ENCODE data around the gene SULT1A3.
"Not testable (repeated sequence)": the region's sequence is repeated elsewhere in the genome, so short reads cannot be mapped to it uniquely, and the experiment has no call there.

Gene SULT1A3

DNA sequence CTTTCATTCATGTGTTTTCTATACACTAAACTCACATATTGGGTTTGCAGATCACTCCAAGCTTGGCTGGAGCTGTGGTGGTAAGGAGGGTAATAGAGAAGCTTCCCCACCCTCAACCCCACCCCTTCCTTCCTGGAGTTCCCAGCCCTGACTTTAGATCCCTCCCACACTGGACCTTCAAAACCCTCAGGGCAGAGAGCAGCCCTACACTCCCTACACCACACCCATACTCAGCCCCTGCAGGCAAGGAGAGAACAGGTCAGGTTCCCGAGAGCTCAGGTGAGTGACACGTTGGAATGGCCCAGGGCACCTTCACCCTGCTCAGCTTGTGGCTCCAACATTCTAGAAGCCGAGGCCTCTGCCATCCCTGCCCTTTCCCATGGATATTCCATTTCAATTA lies at the start of gene SULT1A3:
SULT1A3 (plus strand) TSS at position 207 of the 400 bp plus-strand sequence. CDS start 1,474 bp downstream, outside the sequence.
- not testable (repeated sequence) for DNase-seq (ENCODE audit: low read depth in 2 of 2)

DNA sequence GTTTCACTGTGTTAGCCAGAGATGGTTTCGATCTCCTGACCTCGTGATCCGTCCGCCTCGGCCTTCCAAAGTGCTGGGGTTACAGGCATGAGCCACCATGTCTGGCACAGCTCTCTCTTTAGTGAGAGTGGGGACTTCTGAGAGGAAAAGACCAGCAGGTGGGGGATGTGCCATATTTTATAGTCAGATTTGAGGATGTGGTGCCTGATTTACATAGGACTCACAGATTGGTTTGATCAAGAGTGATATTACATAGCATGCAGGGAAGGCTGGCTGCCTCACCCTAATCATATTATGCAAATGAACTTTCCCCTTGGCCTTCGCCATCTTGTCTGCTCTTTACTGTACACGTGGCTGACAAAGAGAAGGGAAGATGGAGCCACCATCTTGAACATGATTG lies 48.0 kb upstream of the SULT1A3 start:
- no peak for DNase-seq (ENCODE audit: low read depth in 2 of 2)

DNA sequence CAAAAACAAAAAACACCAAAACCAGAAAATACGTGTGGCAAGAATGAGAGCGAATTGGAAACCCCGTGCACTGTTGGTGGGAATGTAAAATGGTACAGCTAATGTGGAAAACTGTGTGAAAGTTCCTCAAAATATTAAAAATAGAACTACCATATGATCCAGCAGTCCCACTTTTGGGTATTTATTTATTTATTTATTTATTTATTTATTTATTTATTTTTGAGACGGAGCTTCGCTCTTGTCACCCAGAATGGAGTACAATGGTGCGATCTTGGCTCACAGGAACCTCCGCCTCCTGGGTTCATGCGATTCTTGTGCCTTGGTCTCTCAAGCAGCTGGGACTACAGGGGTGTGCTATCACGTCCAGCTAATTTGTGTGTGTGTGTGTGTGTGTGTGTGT lies 46.5 kb upstream of the SULT1A3 start:
- no peak for DNase-seq (ENCODE audit: low read depth in 2 of 2)

DNA sequence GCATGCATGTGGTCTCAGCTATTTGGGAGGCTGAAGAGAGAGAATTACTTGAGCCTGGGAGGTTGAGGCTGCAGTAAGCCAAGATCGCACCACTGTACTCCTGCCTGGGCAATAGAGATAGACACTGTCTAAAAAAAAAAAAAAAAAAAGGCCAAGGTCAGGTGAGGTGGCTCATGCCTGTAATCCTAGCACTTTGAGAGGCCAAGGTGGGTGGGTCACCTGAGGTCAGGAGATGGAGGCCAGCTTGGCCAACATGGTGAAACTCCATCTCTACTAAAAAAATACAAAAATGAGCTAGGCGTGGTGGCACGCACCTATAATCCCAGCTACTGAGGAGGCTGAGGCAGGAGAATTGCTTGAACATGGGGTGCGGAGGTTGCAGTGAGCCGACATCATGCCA lies 43.9 kb upstream of the SULT1A3 start:
- DNase-seq (ENCODE audit: low read depth in 2 of 2) = no peak

DNA sequence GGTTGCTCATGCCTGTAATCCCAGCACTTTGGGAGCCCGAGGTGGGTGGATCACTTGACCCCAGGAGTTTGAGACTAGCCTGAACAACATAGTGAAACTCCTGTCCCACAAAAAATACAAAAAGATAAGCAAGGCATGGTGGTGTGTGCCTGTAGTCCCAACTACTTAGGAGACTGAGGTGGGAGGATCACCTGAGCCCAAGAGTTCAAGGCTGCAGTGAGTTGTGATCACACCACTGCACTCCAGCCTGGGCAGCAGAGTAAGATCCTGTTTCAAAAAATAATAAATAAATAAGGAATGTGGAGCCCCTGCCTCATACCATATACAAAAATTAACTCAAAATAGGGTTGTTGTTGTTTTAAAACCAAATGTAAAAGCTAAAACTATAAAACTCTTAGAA lies 41.8 kb upstream of the SULT1A3 start:
- no peak for DNase-seq (ENCODE audit: low read depth in 2 of 2)

DNA sequence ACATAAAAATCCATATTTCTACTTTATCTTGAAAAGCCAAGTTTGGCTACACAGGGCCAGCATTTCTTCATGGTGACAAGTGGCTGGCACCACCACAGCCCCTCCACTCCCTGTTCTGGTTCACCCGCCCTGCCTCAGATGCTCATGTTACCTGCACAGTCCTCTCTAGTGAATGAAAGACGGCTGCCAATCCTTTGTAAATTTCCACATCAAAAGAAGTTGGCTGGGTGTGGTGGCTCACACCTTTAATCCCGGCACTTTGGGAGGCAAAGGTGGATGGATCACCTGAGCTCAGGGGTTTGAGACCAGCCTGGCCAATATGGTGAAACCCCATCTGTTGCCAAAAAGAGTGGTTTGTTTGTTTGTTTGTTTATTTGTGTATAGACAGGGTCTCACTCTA lies 35.5 kb upstream of the SULT1A3 start:
- DNase-seq (ENCODE audit: low read depth in 2 of 2) = no peak

DNA sequence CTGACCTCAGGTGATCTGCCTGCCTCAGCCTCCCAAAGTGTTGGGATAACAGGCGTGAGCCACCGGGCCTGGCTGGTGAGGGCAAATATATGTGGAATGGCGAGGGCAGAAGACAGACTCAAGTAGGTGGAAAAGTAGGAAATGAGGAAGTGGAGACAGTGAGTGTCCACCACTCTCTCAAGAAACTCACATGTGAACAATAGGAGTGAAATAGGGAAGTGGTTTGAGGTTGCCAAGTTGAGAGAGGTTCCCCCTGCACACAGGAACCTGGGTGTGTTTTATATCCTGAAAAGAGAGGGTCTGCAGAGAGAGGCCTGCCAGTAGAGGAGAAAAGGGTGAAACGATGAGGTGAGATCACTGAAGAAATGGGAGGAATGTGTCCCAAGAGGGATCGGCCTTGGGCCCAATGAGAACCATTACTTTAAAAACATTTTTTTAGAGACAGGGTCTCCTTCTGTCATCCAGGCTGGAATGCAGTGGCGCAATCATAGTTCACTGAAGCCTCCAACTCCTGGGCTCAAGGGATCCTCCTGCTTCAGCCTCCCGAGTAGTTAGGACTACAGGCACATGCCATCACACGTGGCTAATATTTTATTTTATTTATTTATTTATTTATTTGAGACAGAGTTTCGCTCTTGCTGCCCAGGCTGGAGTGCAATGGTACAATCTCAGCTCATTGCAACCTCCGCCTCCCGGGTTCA lies 32.7 kb upstream of the SULT1A3 start:
- no peak for DNase-seq (ENCODE audit: low read depth in 2 of 2)

DNA sequence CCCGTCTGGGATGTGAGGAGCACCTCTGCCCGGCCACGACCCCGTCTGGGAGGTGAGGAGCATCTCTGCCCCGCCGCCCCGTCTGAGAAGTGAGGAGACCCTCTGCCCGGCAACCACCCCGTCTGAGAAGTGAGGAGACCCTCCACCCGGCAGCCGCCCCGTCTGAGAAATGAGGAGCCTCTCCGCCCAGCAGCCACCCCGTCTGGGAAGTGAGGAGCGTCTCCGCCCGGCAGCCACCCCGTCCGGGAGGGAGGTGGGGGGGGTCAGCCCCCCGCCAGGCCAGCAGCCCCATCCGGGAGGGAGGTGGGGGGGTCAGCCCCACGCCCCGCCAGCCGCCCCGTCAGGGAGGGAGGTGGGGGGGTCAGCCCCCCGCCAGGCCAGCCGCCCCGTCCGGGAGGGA lies 30.3 kb upstream of the SULT1A3 start:
- DNase-seq (ENCODE audit: low read depth in 2 of 2) = not testable (repeated sequence)

DNA sequence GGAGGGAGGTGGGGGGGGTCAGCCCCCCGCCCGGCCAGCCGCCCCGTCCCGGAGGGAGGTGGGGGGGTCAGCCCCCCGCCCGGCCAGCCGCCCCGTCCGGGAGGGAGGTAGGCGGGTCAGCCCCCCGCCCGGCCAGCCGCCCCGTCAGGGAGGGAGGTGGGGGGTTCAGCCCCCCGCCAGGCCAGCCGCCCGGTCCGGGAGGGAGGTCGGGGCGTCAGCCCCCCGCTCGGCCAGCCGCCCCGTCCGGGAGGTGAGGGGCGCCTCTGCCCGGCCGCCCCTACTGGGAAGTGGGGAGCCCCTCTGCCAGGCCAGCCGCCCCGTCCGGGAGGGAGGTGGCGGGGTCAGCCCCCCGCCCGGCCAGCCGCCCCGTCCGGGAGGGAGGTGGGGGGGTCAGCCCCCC lies 29.6 kb upstream of the SULT1A3 start:
- DNase-seq (ENCODE audit: low read depth in 2 of 2) = not testable (repeated sequence)

DNA sequence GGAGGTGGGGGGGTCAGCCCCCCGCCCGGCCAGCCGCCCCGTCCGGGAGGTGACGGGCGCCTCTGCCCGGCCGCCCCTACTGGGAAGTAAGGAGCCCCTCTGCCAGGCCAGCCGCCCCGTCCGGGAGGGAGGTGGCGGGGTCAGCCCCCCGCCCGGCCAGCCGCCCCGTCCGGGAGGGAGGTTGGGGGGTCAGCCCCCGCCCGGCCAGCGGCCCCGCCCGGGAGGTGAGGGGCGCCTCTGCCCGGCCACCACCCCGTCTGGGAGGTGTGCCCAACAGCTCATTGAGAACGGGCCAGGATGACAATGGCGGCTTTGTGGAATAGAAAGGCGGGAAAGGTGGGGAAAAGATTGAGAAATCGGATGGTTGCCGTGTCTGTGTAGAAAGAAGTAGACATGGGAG lies 28.9 kb upstream of the SULT1A3 start:
- DNase-seq (ENCODE audit: low read depth in 2 of 2) = not testable (repeated sequence)

DNA sequence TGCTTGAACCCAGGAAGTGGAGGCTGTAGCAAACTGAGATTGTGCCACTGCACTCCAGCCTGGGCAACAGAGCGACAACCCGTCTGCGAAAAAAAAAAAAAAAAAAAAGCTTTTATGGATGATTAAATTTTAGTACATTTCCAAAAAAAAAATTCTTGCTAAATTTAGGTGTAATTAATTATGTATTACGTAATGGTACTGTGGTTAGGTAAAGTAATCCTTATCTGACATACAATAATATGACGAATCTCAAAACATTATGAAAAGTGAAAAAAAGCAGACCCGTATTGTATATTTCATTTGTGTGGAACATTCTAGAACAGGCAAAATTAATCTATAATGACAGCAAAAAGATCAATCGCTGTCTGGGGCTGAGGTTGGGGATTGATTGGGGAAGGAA lies 26.0 kb upstream of the SULT1A3 start:
- no peak for DNase-seq (ENCODE audit: low read depth in 2 of 2)

DNA sequence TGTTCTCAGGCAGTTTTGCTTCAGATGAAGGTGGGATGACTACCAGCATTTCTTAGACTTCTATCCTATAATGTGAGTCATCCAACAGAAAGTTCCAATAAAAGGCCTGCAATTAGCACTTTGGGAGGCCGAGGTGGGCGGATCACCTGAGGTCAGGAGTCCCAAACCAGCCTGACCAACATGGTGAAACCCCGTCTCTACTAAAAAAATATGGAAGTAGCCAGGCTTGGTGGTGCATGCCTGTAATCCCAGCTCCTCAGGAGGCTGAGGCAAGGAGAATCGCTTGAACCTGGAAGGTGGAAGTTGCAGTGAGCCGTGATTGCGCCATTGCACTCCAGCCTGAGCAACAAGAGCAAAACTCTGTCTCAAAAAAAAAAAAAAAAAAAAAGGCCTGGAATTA lies 22.2 kb upstream of the SULT1A3 start:
- DNase-seq (ENCODE audit: low read depth in 2 of 2) = not testable (repeated sequence)

DNA sequence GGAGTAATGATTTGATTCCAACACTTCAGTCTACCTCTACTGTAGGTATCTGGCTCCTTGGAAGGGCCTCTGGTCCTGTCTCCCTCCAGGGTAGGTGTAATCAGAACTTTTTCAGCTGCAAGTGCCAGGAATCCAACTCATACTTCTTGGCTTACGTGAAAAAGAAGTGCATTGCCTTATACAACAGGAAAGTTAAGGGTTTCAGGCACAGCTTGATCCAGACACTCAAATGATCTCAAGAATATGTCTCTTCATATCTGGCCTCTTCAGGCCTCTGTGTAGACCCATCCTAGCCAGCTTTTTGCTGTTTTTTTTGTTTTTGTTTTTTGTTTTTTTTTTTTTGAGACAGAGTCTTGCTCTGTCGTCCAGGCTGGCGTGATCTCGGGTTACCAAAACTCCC lies 19.9 kb upstream of the SULT1A3 start:
- DNase-seq (ENCODE audit: low read depth in 2 of 2) = no peak

DNA sequence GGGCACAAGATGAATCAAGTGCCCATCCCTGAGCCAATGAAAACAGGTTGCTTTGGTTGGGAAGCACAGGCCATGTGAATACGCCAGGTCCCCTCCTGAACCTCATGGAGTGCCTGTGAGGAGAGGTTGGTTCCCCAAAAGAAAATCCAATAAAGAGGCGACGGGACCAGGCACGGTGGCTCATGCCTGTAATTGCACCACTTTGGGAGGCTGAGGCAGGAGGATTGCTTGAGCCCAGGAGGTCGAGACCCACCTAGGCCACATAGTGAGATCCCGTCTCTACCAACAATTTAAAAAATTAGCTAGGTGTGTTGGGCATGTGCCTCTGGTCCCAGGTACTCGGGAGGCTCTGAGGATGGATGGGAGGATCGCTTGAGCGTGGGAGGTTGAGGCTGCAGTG lies 19.1 kb upstream of the SULT1A3 start:
- no peak for DNase-seq (ENCODE audit: low read depth in 2 of 2)

DNA sequence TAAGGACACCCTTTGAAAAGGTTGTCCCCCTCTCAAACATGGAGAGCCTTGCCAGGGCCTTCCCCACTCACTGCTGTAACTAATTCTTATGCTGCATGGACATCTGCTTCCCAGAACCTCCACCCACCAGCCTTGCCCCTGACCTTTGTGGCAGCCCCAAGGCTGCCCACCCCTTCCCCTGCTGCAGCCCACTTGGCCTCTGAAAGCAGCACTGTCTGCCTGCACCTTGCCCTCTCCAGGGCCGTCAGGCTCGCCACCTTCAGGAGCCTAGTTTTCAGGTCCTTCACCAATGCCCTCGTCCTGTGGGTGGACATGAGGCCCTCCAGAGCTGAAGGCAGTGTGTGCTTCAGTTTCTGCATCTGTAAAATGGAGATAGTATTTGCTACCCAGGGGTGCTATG lies 18.3 kb upstream of the SULT1A3 start:
- no peak for DNase-seq (ENCODE audit: low read depth in 2 of 2)

DNA sequence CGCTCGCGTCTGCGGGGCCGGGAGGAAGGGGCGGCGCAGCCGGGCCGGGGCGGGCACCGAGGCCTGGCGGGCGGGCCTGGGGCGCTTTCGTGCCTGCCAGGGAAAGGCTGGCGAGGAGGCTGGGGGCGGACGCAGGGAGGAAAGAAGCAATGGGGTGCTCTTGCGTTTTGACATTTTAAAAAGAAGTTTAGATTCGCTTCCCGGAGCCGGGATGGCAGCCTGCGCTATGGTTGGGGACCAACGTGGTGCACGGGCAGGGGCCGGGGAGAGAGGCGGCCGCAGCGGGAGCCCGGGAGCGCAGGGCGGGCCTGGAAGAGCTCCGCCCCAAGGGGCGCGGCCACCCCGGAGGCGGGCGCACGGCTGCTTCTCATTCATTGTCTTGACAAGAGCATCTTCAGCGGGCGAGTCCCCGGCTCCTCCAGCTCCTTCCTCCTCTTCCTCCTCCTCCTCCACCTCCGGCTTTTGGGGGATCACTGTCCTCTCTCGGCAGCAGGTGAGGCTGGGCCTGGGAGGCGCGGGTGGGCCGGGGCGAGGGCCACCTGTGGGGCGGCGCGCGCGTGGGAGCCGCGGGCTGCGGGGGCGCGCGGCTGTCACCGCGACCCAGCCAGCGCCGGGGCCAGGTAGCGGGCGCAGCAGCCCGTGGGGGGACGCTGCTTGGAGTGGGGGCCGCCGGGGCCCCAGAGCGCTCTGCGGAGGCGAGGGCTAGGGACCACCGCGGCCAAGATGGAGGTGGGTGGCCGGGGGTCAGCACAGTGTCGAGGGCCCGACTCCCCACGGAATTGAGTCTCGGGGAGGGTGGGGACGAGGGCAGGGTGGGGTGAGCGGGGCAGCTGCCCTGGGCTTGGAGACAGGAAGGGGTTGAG lies 15.6 kb upstream of the SULT1A3 start, which contains the start of gene CORO1A:
CORO1A (plus strand) TSS at position 370 of the 863 bp plus-strand sequence. CDS start 1,608 bp downstream, outside the sequence.
- DNase-seq (ENCODE audit: low read depth in 2 of 2) = peak; percentile 83 to 85

DNA sequence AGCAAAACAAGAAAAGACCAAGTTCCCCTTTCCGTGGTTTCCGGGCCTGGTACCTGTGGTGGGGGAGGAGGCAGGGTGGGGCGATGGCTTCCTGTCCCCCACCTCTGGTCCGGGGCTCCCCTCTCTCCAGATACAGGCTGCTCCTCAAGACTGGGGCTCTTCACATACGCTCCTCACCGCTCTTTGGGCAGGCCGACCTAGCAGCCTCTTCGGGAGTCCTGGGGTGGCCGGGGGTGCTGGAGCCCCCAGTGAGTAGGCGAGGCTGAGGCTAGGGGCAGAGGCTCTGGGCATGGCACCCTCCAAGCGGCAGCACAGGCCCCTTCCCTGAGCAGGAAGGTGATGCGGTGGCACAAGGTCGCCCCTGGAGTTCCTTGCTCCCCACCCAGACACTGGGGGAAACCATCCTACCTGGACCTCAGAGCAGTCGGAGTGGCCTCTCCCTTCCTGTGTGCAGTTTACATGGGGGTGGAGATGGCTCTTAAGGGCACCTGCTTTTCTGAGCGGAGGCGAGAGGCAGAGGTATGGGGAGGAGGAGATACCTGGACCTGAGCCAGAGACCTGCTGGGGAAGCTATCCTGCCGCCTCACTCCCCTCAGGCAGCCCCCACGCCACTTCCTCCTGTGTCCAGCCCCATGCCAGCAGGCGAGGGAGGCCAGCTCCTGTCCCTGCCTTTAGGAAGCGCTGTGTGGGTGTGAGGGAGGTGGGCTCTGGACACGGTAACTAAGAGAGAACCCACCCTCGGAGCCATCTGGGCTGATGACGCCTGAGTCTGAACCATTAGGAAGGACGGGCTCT lies 14.8 kb upstream of the SULT1A3 start:
- DNase-seq (ENCODE audit: low read depth in 2 of 2) = peak; percentile 46 to 57

DNA sequence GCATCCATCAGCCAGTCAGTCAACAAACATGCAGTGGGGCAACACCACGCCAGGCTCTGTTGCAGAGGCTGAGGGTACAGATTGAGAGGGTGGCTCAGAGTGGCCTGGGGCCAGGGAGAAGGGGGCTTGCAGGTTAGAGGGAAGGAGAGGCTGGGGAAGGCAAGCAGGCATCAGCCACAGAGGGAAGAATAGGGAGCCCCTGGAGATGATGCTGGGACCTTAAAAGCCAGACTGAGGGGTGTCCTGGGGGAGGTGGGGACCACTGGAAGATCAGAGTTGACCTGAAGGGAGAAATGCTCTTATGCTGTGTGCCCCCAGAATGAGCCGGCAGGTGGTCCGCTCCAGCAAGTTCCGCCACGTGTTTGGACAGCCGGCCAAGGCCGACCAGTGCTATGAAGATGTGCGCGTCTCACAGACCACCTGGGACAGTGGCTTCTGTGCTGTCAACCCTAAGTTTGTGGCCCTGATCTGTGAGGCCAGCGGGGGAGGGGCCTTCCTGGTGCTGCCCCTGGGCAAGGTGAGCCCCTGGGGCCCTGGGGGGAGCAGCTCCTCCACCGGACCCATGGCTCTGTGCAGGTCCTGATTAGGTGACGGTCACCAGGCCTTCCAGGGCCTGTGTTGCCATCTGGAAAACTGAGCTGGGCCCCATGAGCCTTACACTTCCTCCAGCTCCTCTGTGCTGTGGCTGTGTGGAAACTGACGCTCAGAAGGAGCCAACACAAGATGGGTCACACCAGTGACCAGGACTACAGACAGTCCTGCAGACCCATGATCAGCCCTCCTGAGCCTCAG lies 14.0 kb upstream of the SULT1A3 start:
- peak; percentile 16 to 24 for DNase-seq (ENCODE audit: low read depth in 2 of 2)

DNA sequence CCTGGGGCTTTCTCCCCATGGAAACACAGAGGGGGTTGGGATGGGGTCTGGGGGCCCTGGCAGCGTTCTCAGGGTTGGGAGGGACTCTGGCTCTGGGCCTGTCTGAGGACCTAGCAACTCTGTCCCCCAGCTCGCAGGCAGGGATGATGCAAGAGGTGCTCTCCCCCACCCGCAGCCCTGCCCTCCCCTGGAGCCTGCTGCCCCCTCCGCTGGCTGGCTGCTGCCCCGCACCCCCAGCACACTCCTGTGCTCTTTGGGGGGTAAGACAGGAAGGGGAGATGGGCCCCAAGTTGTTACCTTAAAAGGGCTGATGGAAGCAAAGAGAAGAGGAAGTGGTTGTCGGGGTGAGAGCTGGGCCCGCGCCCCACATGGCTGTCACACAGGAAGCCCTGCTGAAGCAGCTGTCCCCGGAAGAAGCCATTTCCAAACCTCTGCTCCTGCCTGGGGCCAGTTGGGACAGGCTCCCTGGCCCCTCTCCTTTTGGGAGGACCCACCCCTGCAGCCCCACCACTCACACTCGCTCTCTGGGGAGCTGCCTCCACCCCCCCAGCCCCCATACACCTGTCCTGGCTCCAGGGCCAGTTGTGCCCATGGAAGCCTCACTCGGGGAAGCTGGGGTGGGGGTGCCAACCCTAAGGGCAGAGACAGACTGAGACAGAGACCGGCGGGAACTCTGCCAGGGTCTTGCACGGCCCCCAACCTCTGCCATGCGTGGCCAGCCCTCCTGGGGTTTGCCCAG lies 13.2 kb upstream of the SULT1A3 start:
- peak; percentile 79 to 83 for DNase-seq (ENCODE audit: low read depth in 2 of 2)

DNA sequence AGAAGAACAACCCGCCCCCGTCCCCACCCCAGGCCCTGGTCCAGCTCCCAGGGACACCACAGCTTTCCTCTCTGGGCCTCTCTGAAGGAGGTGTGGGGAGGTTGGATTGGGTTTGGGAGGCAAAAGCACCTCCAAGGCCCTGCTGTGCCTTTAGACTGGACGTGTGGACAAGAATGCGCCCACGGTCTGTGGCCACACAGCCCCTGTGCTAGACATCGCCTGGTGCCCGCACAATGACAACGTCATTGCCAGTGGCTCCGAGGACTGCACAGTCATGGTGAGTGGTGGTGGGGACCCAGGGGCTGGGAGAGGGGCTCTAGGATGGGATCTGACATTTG lies 12.6 kb upstream of the SULT1A3 start:
- no peak for DNase-seq (ENCODE audit: low read depth in 2 of 2)

All from stimulated activated CD8-positive, alpha-beta memory T cell treated with anti-CD3 and anti-CD28 coated beads, Interleukin-15, amount 100 ng/mL, for 48 hours (primary cell).